HL-60 (cell line): ENCODE measurements around the gene EOLA1.
A peak's percentile ranks its signal among the peaks of the same experiment; 100 is the strongest.
"Not testable (repeated sequence)": the region's sequence is repeated elsewhere in the genome, so short reads cannot be mapped to it uniquely, and the experiment has no call there.

Experiments used
- DNase-seq, 2 experiments: peaks; one replicate each; pipeline ENCODE4 v3.0.0-alpha.2; 2010 to 2020; ENCODE audit warnings: low read depth in 1 of 2, low spot score in 1 of 2
- H3K27ac ChIP-seq: fragments of 250-450 bp; sonication (Bioruptor Pico); replicated peaks from 2 replicates; pipeline ENCODE4 v1.5.1; 2020; ENCODE audit warnings: mild to moderate bottlenecking, moderate library complexity
- H3K27me3 ChIP-seq: fragments of 250-450 bp; sonication (Bioruptor Pico); 2 replicates; pipeline ENCODE4 v1.5.1; 2021; ENCODE audit warnings: mild to moderate bottlenecking, moderate library complexity; ENCODE audit not compliant: insufficient read depth, poor library complexity, severe bottlenecking
- H3K4me3 ChIP-seq: replicated peaks from 2 replicates; pipeline ENCODE4 v1.5.1; 2011; ENCODE audit warnings: mild to moderate bottlenecking, control low read depth, low read length; ENCODE audit not compliant: insufficient read depth
- CTCF ChIP-seq: IDR thresholded peaks from one replicate; pipeline ENCODE4 v1.5.1; 2011; ENCODE audit warnings: low read length, control low read depth, inconsistent platforms; ENCODE audit not compliant: insufficient read depth
- GABPA ChIP-seq: IDR thresholded peaks from 2 replicates; pipeline ENCODE4 v1.6.1; 2012; ENCODE audit warnings: low read depth
- POLR2AphosphoS5 ChIP-seq: IDR thresholded peaks from 2 replicates; pipeline ENCODE4 v1.6.1; 2012; ENCODE audit warnings: low read depth
- REST ChIP-seq: IDR thresholded peaks from 2 replicates; pipeline ENCODE4 v1.6.1; 2012; ENCODE audit warnings: low read depth; ENCODE audit not compliant: insufficient replicate concordance
- SPI1 ChIP-seq: IDR thresholded peaks from 2 replicates; pipeline ENCODE4 v1.6.1; 2012; ENCODE audit warnings: low read depth, mild to moderate bottlenecking, borderline replicate concordance

Gene EOLA1

GRCh38 chrX:149497626-149498025 lies 43.2 kb upstream of the EOLA1 start:
- H3K4me3 ChIP-seq: no peak overlapping the region
- H3K27ac ChIP-seq: no peak overlapping the region
- no peaks in the 10 kb centered on the region for H3K27me3 ChIP-seq
- TF ChIP-seq SPI1 (no peak), POLR2AphosphoS5 (no peak), CTCF (no peak), GABPA (no peak), REST (no peak)
- no peak for DNase-seq

- Histone ChIP-seq H3K27ac (no peak overlapping the region), H3K4me3 (no peak overlapping the region), H3K27me3 (no peaks in the 10 kb centered on the region)
- TF ChIP-seq POLR2AphosphoS5: no peak
- TF ChIP-seq CTCF: no peak
- TF ChIP-seq REST: no peak
- no peak for TF ChIP-seq SPI1
- no peak for TF ChIP-seq GABPA
- DNase-seq: no peak
Observed at GRCh38 chrX:149498767-149499166, 42.0 kb upstream of the EOLA1 start.

- no peak overlapping the region for H3K27ac ChIP-seq
- DNase-seq: no peak
- TF ChIP-seq GABPA (no peak), SPI1 (no peak), CTCF (no peak), POLR2AphosphoS5 (no peak), REST (no peak)
- no peaks in the 10 kb centered on the region for H3K27me3 ChIP-seq
- no peak overlapping the region for H3K4me3 ChIP-seq
Observed at GRCh38 chrX:149499766-149500165, 41.0 kb upstream of the EOLA1 start.

- H3K27ac ChIP-seq: peak overlapping the region; percentile 67
- H3K4me3 ChIP-seq, DNase-seq, H3K27me3 ChIP-seq: not testable (repeated sequence)
Observed at GRCh38 chrX:149502923-149503322, 37.9 kb upstream of the EOLA1 start.
